Esophagus muscularis mucosa (tissue), 4 donors: Measurements from ENCODE around the gene PDZRN3. TPM values are rescaled to one million over a fixed set of nuclear protein-coding genes. Genes with fewer than 3 reads are reported as not detected.

ENCODE experiments used
- DNase-seq: peaks from one replicate; pipeline ENCODE4 v3.0.0-alpha.2; 2017; ENCODE audit errors: extremely low spot score
- H3K27ac ChIP-seq, 4 donors: fragments of 200-600 bp; sonication (generic); replicated peaks in 1 of 4; 1 replicate in 3 of 4; 2 replicates in 1 of 4; pipeline ENCODE4 v1.5.1; 2016 to 2019; ENCODE audit warnings: mild to moderate bottlenecking in 1 of 4
- H3K27me3 ChIP-seq, 4 donors: fragments of 200-600 bp; sonication (generic); one replicate each; pipeline versions ENCODE4 v1.5.1 to v1.6.0; 2016 to 2019
- H3K36me3 ChIP-seq, 4 donors: fragments of 200-600 bp; sonication (generic); one replicate each; pipeline ENCODE4 v1.5.1; 2016 to 2019
- H3K4me1 ChIP-seq, 4 donors: fragments of 200-600 bp; sonication (generic); one replicate each; pipeline ENCODE4 v1.5.1; 2016 to 2019
- H3K4me3 ChIP-seq, 4 donors: fragments of 200-600 bp; sonication (generic); 1 replicate in 2 of 4; 2 replicates in 2 of 4; pipeline ENCODE4 v1.5.1; 2016 to 2019; ENCODE audit warnings: mild to moderate bottlenecking in 4 of 4, moderate library complexity in 1 of 4
- H3K9me3 ChIP-seq, 4 donors: fragments of 200-600 bp; sonication (generic); 1 replicate in 3 of 4; 2 replicates in 1 of 4; pipeline ENCODE4 v1.5.1; 2016 to 2019
- EP300 ChIP-seq: sonication (generic); formaldehyde crosslinking; IDR thresholded peaks from one replicate; pipeline ENCODE4 v1.6.1; 2017; ENCODE audit warnings: antibody characterized with exemption
- POLR2A ChIP-seq: fragments of 450-650 bp; IDR thresholded peaks from one replicate; pipeline ENCODE4 v1.6.1; 2017; ENCODE audit warnings: antibody characterized with exemption, moderate library complexity, mild to moderate bottlenecking, low read depth
- POLR2AphosphoS5 ChIP-seq, 2 donors: sonication (generic); formaldehyde crosslinking; IDR thresholded peaks; one replicate each; pipeline ENCODE4 v1.6.1; 2017; ENCODE audit warnings: antibody characterized with exemption in 2 of 2
- WGBS: methylation state at CpG from one replicate; pipeline ENCODE4 v1.1.5; 2018; 5-methylcytosine and 5-hydroxymethylcytosine counted together
- intact Hi-C: fragments of 100-400 bp; cut with DNase I; formaldehyde crosslinking; loops from one replicate; pipeline ENCODE4 v1.15.1; 2023
- total RNA-seq, 4 donors: library from RNA; depleted of rRNA; stranded (reverse); fragments of >200 nt; gene quantifications; one replicate each; pipeline versions ENCODE4 v1.1.0 to v1.2.1, GENCODE V29; 2016
- TF ChIP-seq, protein P1 (sequence below), 3 experiments: fragments of 200-600 bp in 2 of 3; fragments of 450-650 bp in 1 of 3; sonication (generic) in 2 of 3; IDR thresholded peaks; one replicate each; pipeline ENCODE4 v1.5.1; 2017 to 2019; ENCODE audit warnings: antibody characterized with exemption in 3 of 3, mild to moderate bottlenecking in 2 of 3, moderate library complexity in 1 of 3

The PDZRN3 gene
- total RNA-seq, 4 donors from 2014 or later: 149 to 314 (median 220) TPM

DNA sequence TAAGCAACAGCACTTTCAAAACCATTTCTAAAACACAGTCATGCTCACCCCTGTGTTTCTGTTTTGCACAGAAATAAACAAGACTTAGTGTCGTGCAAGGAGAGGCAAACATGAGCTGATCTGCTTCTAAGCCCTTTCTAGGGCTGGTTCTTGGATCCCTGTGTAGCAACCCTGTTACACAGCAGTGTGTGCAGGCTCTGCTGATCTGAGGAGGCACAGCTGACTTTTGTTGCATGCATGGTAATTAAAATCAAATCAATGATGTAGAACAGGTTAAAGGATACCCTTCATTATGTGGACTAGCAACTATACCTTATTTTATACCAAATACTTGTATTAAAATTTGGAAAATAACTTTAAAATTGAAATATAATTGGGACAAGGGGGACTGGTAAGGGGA, 234.8 kb downstream of the PDZRN3 start:
- Histone ChIP-seq H3K4me1 (peaks cover 0 to 22% (median 9%) of the 10 kb centered on the region in 4 donors), H3K27ac (peak overlapping the region; percentile 4 to 23 (median 14)), H3K36me3 (peaks cover 6 to 92% (median 53%) of the 10 kb centered on the region in 4 donors), H3K4me3 (no peak overlapping the region), H3K27me3 (peaks cover 0 to 2% (median 0%) of the 10 kb centered on the region in 4 donors), H3K9me3 (no peaks in the 10 kb centered on the region)
- TF ChIP-seq POLR2AphosphoS5 (IDR thresholded peaks at IDR 0.05) (no peak), POLR2A (no peak), EP300 (no peak)
- TF ChIP-seq, protein P1, sequence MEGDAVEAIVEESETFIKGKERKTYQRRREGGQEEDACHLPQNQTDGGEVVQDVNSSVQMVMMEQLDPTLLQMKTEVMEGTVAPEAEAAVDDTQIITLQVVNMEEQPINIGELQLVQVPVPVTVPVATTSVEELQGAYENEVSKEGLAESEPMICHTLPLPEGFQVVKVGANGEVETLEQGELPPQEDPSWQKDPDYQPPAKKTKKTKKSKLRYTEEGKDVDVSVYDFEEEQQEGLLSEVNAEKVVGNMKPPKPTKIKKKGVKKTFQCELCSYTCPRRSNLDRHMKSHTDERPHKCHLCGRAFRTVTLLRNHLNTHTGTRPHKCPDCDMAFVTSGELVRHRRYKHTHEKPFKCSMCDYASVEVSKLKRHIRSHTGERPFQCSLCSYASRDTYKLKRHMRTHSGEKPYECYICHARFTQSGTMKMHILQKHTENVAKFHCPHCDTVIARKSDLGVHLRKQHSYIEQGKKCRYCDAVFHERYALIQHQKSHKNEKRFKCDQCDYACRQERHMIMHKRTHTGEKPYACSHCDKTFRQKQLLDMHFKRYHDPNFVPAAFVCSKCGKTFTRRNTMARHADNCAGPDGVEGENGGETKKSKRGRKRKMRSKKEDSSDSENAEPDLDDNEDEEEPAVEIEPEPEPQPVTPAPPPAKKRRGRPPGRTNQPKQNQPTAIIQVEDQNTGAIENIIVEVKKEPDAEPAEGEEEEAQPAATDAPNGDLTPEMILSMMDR (IDR thresholded peaks at IDR 0.05): no peak
- intact Hi-C loops: no loop called here
- DNase-seq: no peak
- 43% methylated on average over 1 of the region's 1 CpG for WGBS

DNA sequence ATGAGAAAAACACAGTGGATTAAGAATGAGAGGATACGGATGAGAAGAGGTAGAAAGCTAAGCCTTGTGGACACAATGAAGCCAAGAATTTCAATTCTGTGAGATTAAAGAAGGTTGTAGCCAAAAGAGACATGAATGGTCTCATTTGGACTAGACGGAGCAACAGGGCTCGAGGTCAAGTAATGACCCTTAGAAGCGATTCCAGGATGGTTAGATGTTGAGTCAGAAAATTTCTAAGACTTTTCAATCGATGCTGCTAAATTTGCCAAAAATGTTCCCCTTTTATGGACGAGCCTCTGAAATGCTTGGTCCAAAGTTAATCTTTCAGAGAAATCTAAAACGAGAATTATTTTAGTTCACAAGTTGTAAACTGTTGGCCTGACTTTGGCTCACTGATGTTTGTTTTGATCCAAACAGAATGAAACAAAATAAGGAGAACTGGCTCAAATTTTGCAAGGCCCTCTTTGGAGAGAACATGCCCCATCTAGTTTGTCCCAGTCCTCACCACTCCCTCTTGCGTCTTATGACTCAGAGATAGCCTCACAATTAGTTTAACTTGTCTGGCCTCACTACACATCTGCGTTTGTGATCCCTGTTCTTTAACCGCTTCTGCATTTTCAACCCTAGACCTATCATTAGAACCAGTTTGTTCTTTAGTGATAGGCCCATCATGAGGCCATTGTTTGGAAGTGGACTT, 235.5 kb downstream of the PDZRN3 start:
- 66% methylated on average over 10 of the region's 10 CpGs for WGBS
- intact Hi-C loops: no loop called here
- TF ChIP-seq POLR2A (no peak), POLR2AphosphoS5 (IDR thresholded peaks at IDR 0.05) (no peak), EP300 (no peak)
- TF ChIP-seq, protein P1 (IDR thresholded peaks at IDR 0.05): no peak
- Histone ChIP-seq H3K4me1 (peaks cover 0 to 21% (median 9%) of the 10 kb centered on the region in 4 donors), H3K27ac (peak overlapping the region; percentile 13 to 34 (median 18)), H3K4me3 (no peak overlapping the region), H3K36me3 (peaks cover 12 to 92% (median 56%) of the 10 kb centered on the region in 4 donors), H3K9me3 (no peaks in the 10 kb centered on the region), H3K27me3 (peaks cover 0 to 4% (median 0%) of the 10 kb centered on the region in 4 donors)
- DNase-seq: no peak

DNA sequence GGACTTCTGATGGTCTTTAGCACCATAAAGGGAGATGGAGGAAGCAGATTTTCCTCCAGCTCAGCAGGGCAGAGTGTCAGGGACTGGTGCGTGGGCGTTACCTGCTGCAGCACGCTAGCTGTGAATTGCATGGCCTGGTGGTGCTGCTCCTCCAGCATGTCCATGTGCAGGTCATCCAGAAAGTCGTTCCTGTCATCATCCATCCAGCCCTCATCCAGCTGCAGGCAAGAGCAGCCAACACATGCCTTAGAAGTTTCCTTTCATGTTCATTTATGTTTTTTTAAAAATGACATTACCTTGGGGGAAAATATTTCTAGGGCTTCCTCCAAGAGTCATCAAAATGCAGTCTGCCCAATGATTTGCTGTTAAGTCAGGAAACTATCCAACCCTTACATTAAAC, 239.2 kb downstream of the PDZRN3 start:
- WGBS: 65% methylated on average over 4 of the region's 4 CpGs
- Histone ChIP-seq H3K4me1 (peaks cover 0 to 20% (median 9%) of the 10 kb centered on the region in 4 donors), H3K9me3 (no peaks in the 10 kb centered on the region), H3K27me3 (peaks cover 0 to 4% (median 0%) of the 10 kb centered on the region in 4 donors), H3K36me3 (peaks cover 26 to 80% (median 65%) of the 10 kb centered on the region in 4 donors), H3K4me3 (no peak overlapping the region), H3K27ac (no peak overlapping the region)
- DNase-seq: no peak
- intact Hi-C loops: no loop called here
- TF ChIP-seq EP300 (no peak), POLR2A (no peak), POLR2AphosphoS5 (IDR thresholded peaks at IDR 0.05) (no peak)
- TF ChIP-seq, protein P1 (IDR thresholded peaks at IDR 0.05): no peak

DNA sequence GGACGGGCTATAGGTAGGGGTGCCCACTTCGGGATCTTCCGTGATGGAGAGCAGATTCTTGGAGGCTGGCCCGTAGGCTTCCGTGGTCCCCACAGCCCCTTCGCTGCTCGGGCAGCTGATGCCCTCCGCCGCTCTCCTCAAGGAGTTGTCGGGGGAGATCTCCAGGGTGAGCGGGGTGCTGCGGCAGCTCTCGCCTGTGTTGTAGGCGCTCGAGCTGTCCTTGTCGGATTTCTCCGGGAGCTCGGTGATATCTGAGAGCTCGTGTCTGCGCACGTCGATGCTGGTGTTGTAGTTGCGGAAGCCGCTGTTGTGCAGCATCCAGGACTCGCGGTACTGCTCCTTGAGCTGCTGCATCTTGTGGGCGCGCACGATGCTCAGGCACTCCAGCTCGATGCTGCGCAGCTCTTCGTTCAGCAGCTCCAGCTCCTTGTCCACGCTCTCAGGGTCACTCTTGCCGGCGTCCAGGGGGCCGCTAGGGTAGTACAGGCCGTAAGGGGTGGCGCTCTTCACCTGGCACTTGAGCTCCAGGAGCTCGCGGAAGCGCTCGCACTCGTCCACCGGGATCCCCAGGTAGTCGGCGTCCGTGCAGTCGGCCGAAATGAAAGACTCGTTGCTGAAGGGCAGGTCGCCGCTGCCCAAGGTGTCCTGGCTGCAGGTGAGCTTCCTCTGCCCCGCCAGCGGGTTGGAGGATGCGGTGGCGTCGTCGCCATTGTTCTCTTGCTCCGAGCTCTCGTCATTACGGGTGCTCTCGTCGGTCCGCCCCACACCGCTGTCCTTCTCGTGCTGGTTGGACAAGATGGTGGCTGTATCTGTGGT, 240.4 kb downstream of the PDZRN3 start:
- no peak for TF ChIP-seq POLR2A
- TF ChIP-seq EP300: no peak
- TF ChIP-seq, protein P1 (IDR thresholded peaks at IDR 0.05): no peak
- TF ChIP-seq POLR2AphosphoS5 (IDR thresholded peaks at IDR 0.05): no peak
- 94% methylated on average over 56 of the region's 66 CpGs for WGBS
- intact Hi-C loops: no loop called here

More for the DNA sequence above, 240.4 kb downstream of the PDZRN3 start:
- H3K27ac ChIP-seq: no peak overlapping the region
- H3K4me3 ChIP-seq: no peak overlapping the region
- peaks cover 0 to 20% (median 9%) of the 10 kb centered on the region in 4 donors for H3K4me1 ChIP-seq
- peaks cover 0 to 4% (median 0%) of the 10 kb centered on the region in 4 donors for H3K27me3 ChIP-seq
- H3K9me3 ChIP-seq: no peaks in the 10 kb centered on the region
- DNase-seq: no peak
- peaks cover 26 to 67% (median 53%) of the 10 kb centered on the region in 4 donors for H3K36me3 ChIP-seq
